Gastroesophageal sphincter (tissue), 4 donors: ENCODE results near the gene SETMAR. TPM values are rescaled to one million over a fixed set of nuclear protein-coding genes. Genes with fewer than 3 reads are reported as not detected.
"Not testable (repeated sequence)": the region's sequence is repeated elsewhere in the genome, so short reads cannot be mapped to it uniquely, and the experiment has no call there.

Experiments
- ATAC-seq: fragments of 150-250 bp; one replicate; pipeline ENCODE4 v1.9.1; 2016; ENCODE audit warnings: mild to moderate bottlenecking, moderate library complexity
- H3K27ac ChIP-seq, 4 donors: fragments of 200-600 bp; sonication (generic) in 3 of 4; 1 replicate in 3 of 4; 2 replicates in 1 of 4; pipeline ENCODE4 v1.5.1; 2016 to 2019
- H3K27me3 ChIP-seq: fragments of 200-600 bp; sonication (generic); one replicate; pipeline ENCODE4 v1.5.1; 2019
- H3K36me3 ChIP-seq, 2 donors: fragments of 200-600 bp; sonication (generic); one replicate each; pipeline ENCODE4 v1.5.1; 2019; ENCODE audit warnings: control low read depth in 1 of 2
- H3K4me1 ChIP-seq, 3 donors: fragments of 200-600 bp; sonication (generic); 1 replicate in 2 of 3; 2 replicates in 1 of 3; pipeline ENCODE4 v1.5.1; 2016 to 2019; ENCODE audit warnings: control low read depth in 2 of 3
- H3K4me3 ChIP-seq, 2 donors: fragments of 200-600 bp; sonication (generic); one replicate each; pipeline ENCODE4 v1.5.1; 2019; ENCODE audit warnings: mild to moderate bottlenecking in 1 of 2, moderate library complexity in 1 of 2
- H3K9me3 ChIP-seq, 3 donors: fragments of 200-600 bp; sonication (generic); one replicate each; pipeline ENCODE4 v1.5.1; 2017 to 2019; ENCODE audit warnings: control low read depth in 2 of 3
- CTCF ChIP-seq, 4 experiments: fragments of 200-600 bp in 2 of 4; fragments of 450-650 bp in 2 of 4; sonication (generic) in 1 of 4; IDR thresholded peaks; one replicate each; pipeline ENCODE4 v1.5.1; 2017 to 2019; ENCODE audit warnings: antibody characterized with exemption in 4 of 4, mild to moderate bottlenecking in 2 of 4, moderate library complexity in 2 of 4
- EP300 ChIP-seq: sonication (generic); formaldehyde crosslinking; IDR thresholded peaks from one replicate; pipeline ENCODE4 v1.6.1; 2017; ENCODE audit warnings: antibody characterized with exemption, mild to moderate bottlenecking
- POLR2A ChIP-seq, 2 donors: fragments of 450-650 bp; IDR thresholded peaks; one replicate each; pipeline ENCODE4 v1.6.1; 2017; ENCODE audit warnings: antibody characterized with exemption in 2 of 2, mild to moderate bottlenecking in 2 of 2, moderate library complexity in 1 of 2
- POLR2AphosphoS5 ChIP-seq: sonication (generic); formaldehyde crosslinking; IDR thresholded peaks from one replicate; pipeline ENCODE4 v1.6.1; 2017; ENCODE audit warnings: antibody characterized with exemption
- WGBS, 2 donors: methylation state at CpG; one replicate each; pipeline ENCODE4 v1.1.5; 2018; ENCODE audit warnings: low coverage in 1 of 2; 5-methylcytosine and 5-hydroxymethylcytosine counted together
- total RNA-seq, 4 donors: library from RNA; depleted of rRNA; stranded (reverse); fragments of >200 nt; gene quantifications; one replicate each; pipeline ENCODE4 v1.1.0, GENCODE V29; 2016

SETMAR gene
- total RNA-seq, 4 donors from 2014 or later = 24.4 to 43.4 (median 26.8) TPM

DNA sequence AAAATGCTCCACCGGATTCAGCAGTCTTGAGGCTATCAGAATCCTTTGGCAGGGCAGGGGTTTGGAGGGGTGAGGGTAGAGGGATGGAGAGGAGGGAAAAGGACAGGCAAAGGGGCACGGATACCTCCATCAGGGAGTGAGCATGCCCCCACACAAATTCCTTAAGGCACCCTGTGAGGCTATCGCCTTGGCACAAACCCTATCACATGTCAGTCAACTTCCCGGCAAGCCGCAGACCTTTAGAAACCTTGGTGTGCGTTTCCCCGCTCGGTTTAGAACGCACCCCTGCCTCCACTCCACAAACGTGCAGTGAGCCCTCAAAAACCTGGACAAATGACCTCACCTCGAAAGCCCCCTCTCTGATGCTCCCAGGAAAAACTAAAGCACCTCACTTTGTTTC is 422 bp upstream of the SETMAR start:
- no peak for ATAC-seq
- TF ChIP-seq EP300 (no peak), POLR2AphosphoS5 (no peak), CTCF (IDR thresholded peaks at IDR 0.05) (no peak), POLR2A (IDR thresholded peaks at IDR 0.05) (no peak)
- Histone ChIP-seq H3K27me3 (no peaks in the 10 kb centered on the region), H3K9me3 (no peaks in the 10 kb centered on the region), H3K4me3 (peak overlapping the region; percentile 42 to 81), H3K4me1 (peaks cover 12 to 44% (median 23%) of the 10 kb centered on the region in 3 donors), H3K36me3 (no peaks in the 10 kb centered on the region), H3K27ac (peak overlapping the region; percentile 54 to 97 (median 93))
- 83 to 86% methylated on average over 3 to 10 of the region's 11 CpGs for WGBS, 2 donors

DNA sequence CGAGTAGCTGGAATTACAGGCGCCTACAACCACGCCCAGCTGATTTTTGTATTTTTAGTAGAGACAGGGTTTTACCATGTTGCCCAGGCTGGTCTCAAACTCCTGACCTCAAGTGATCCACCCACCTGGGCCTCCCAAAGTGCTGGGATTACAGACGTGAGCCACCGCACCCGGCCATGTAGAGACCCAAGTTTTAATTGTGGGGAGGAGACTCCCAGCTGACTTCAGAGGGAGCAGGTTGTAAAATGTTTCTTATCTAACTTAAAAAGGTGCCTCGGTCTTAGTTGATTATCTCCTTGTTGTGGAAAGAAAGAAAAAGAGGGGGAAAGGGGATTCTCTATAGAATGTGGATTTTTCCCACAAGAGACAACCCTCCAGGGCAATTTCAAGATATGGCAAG is 2.0 kb downstream of the SETMAR start:
- Histone ChIP-seq H3K27ac (peak overlapping the region; percentile 61 to 97 (median 93)), H3K4me1 (peaks cover 12 to 66% (median 23%) of the 10 kb centered on the region in 3 donors), H3K4me3 (peak overlapping the region in 1 of 2 donors; percentile 81)
- ATAC-seq, H3K36me3 ChIP-seq, H3K9me3 ChIP-seq, H3K27me3 ChIP-seq: not testable (repeated sequence)
- WGBS, 2 donors = 91 to 96% methylated on average over 2 to 4 of the region's 7 CpGs

GRCh38 chr3:4306091-4306490 is 2.9 kb downstream of the SETMAR start:
- Histone ChIP-seq H3K4me3 (no peak overlapping the region), H3K4me1 (peaks cover 12 to 69% (median 23%) of the 10 kb centered on the region in 3 donors)
- 75 to 81% methylated on average over 8 of the region's 8 CpGs for WGBS, 2 donors

GRCh38 chr3:4306860-4307259 is 3.7 kb downstream of the SETMAR start:
- peak; percentile 39 for ATAC-seq
- H3K9me3 ChIP-seq = no peaks in the 10 kb centered on the region
- TF ChIP-seq POLR2A (IDR thresholded peaks at IDR 0.05) (no peak), EP300 (no peak), POLR2AphosphoS5 (peak; percentile 37)
- no peaks in the 10 kb centered on the region for H3K36me3 ChIP-seq
- no peaks in the 10 kb centered on the region for H3K27me3 ChIP-seq
- H3K27ac ChIP-seq = peak overlapping the region; percentile 61 to 97 (median 85)
- peaks cover 12 to 75% (median 23%) of the 10 kb centered on the region in 3 donors for H3K4me1 ChIP-seq
- H3K4me3 ChIP-seq = no peak overlapping the region
- WGBS, 2 donors = 28 to 65% methylated on average over 2 of the region's 2 CpGs

More at GRCh38 chr3:4306091-4306490, 2.9 kb downstream of the SETMAR start:
- Histone ChIP-seq H3K9me3 (no peaks in the 10 kb centered on the region), H3K27ac (peak overlapping the region; percentile 61 to 97 (median 93)), H3K27me3 (no peaks in the 10 kb centered on the region), H3K36me3 (no peaks in the 10 kb centered on the region)
- ATAC-seq = no peak
- TF ChIP-seq EP300 (no peak), POLR2A (IDR thresholded peaks at IDR 0.05) (no peak), POLR2AphosphoS5 (no peak), CTCF (IDR thresholded peaks at IDR 0.05) (no peak)

DNA sequence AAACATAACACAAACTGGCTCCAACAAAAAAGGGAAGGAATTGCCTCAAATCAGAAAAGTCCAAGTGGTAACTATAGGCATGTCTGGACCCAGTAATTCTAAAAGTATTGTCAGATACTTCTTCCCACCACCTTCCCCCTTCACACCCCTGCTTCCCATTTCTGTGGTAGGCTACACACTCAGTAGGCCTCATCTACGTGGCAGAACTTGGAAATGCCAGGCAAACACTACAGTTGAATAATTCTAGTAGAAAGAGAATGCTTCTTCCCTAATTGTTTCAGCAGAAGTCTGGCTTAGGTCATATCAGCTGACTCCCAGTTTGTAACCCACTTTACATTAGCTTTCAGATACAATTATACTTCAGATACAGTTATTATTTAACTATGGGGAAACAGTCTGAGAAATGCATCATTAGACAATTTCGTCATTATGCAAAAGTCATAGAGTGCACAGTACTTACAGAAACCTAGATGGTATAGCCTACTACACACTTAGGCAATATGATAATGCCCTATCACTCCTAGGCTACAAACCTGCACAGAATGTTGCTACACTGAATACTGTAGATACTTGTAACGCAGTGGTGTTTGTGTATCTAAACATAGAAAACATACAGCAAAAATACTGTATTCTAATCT is 6.4 kb downstream of the SETMAR start:
- TF ChIP-seq POLR2A (IDR thresholded peaks at IDR 0.05) = no peak
- no peak for TF ChIP-seq CTCF (IDR thresholded peaks at IDR 0.05)
- TF ChIP-seq POLR2AphosphoS5 = no peak
- TF ChIP-seq EP300 = no peak
- Histone ChIP-seq H3K27ac (peak overlapping the region in 1 of 4 donors; percentile 97), H3K4me1 (peaks cover 16 to 82% (median 18%) of the 10 kb centered on the region in 3 donors), H3K9me3 (no peaks in the 10 kb centered on the region), H3K4me3 (no peak overlapping the region), H3K27me3 (no peaks in the 10 kb centered on the region), H3K36me3 (peaks cover 0 to 19% of the 10 kb centered on the region in 2 donors)
- no peak for ATAC-seq
- WGBS, 2 donors = 67 to 87% methylated on average over 3 of the region's 3 CpGs

- Histone ChIP-seq H3K36me3 (peaks cover 0 to 30% of the 10 kb centered on the region in 2 donors), H3K9me3 (no peaks in the 10 kb centered on the region), H3K4me1 (peaks cover 8 to 79% (median 9%) of the 10 kb centered on the region in 3 donors), H3K27me3 (no peaks in the 10 kb centered on the region), H3K27ac (no peak overlapping the region), H3K4me3 (no peak overlapping the region)
- no peak for ATAC-seq
- 67 to 92% methylated on average over 2 to 3 of the region's 3 CpGs for WGBS, 2 donors
- TF ChIP-seq CTCF (IDR thresholded peaks at IDR 0.05) (no peak), POLR2AphosphoS5 (no peak), EP300 (no peak), POLR2A (IDR thresholded peaks at IDR 0.05) (no peak)
Observed at GRCh38 chr3:4310971-4311370, 7.8 kb downstream of the SETMAR start.
